Neutrophil (primary cell): ENCODE measurements around the gene CXorf65.

Experiments
- H3K27ac ChIP-seq: fragments of 200-600 bp; sonication (generic); 2 replicates; pipeline ENCODE4 v1.5.1; 2016; ENCODE audit warnings: mild to moderate bottlenecking, moderate library complexity
- H3K27me3 ChIP-seq: fragments of 200-600 bp; sonication (generic); 2 replicates; pipeline ENCODE4 v1.6.0; 2016; ENCODE audit warnings: mild to moderate bottlenecking
- H3K36me3 ChIP-seq: fragments of 200-600 bp; sonication (generic); 2 replicates; pipeline ENCODE4 v1.5.1; 2017
- H3K4me1 ChIP-seq, 2 experiments: fragments of 200-600 bp in 1 of 2; sonication (generic) in 1 of 2; 1 replicate in 1 of 2; 2 replicates in 1 of 2; pipeline versions ENCODE4 v1.5.1 to v1.6.1; 2013 to 2016; ENCODE audit warnings: low read depth in 1 of 2, low read length in 1 of 2, mild to moderate bottlenecking in 1 of 2, moderate library complexity in 1 of 2; ENCODE audit not compliant: control insufficient read depth in 1 of 2, insufficient read depth in 1 of 2
- H3K4me3 ChIP-seq, 2 experiments: fragments of 200-600 bp in 1 of 2; sonication (generic) in 1 of 2; 1 replicate in 1 of 2; 2 replicates in 1 of 2; pipeline ENCODE4 v1.5.1; 2013 to 2016; ENCODE audit warnings: low read depth in 1 of 2, low read length in 1 of 2, mild to moderate bottlenecking in 1 of 2, moderate library complexity in 1 of 2
- H3K9me3 ChIP-seq: fragments of 200-600 bp; sonication (generic); 2 replicates; pipeline ENCODE4 v1.5.1; 2016
- TF ChIP-seq, protein P1 (sequence below): fragments of 200-600 bp; sonication (generic); IDR thresholded peaks from 2 replicates; pipeline ENCODE4 v1.5.1; 2016; ENCODE audit warnings: antibody characterized with exemption

The CXorf65 gene

DNA sequence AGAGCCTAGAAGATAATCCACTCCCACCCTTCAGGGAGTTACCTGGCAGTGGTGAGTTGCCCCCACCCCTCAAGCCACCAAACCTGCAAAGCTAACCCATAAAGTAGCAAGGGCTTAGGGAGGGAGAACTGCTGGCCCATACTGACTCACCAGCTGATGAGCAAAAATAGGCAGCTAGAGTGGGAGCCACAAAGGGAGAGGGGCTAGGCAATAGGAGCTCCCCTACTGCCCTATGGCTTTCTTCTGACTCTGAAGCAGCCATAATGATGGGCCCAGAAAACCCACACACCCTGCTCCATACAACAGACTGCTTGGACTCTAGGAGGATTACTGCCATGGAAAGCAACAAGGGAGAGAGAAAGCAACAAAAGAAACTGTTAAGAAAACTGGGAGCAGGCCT, 46.4 kb downstream of the CXorf65 start:
- H3K27ac ChIP-seq: no peak overlapping the region
- no peaks in the 10 kb centered on the region for H3K9me3 ChIP-seq
- peaks cover 18% of the 10 kb centered on the region for H3K36me3 ChIP-seq
- H3K4me1 ChIP-seq: peaks cover 25 to 27% of the 10 kb centered on the region in 2 experiments
- H3K4me3 ChIP-seq: no peak overlapping the region
- TF ChIP-seq, protein P1, sequence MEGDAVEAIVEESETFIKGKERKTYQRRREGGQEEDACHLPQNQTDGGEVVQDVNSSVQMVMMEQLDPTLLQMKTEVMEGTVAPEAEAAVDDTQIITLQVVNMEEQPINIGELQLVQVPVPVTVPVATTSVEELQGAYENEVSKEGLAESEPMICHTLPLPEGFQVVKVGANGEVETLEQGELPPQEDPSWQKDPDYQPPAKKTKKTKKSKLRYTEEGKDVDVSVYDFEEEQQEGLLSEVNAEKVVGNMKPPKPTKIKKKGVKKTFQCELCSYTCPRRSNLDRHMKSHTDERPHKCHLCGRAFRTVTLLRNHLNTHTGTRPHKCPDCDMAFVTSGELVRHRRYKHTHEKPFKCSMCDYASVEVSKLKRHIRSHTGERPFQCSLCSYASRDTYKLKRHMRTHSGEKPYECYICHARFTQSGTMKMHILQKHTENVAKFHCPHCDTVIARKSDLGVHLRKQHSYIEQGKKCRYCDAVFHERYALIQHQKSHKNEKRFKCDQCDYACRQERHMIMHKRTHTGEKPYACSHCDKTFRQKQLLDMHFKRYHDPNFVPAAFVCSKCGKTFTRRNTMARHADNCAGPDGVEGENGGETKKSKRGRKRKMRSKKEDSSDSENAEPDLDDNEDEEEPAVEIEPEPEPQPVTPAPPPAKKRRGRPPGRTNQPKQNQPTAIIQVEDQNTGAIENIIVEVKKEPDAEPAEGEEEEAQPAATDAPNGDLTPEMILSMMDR: no peak
- no peaks in the 10 kb centered on the region for H3K27me3 ChIP-seq

- TF ChIP-seq, protein P1: no peak
- H3K27me3 ChIP-seq: no peaks in the 10 kb centered on the region
- peaks cover 29 to 33% of the 10 kb centered on the region in 2 experiments for H3K4me1 ChIP-seq
- no peak overlapping the region for H3K4me3 ChIP-seq
- peak overlapping the region; percentile 69 for H3K27ac ChIP-seq
- no peaks in the 10 kb centered on the region for H3K9me3 ChIP-seq
- H3K36me3 ChIP-seq: peaks cover 18% of the 10 kb centered on the region
Measured at GRCh38 chrX:71057848-71058530, 48.6 kb downstream of the CXorf65 start.

GRCh38 chrX:71056867-71057266, 49.7 kb downstream of the CXorf65 start:
- TF ChIP-seq, protein P1: no peak
- peak overlapping the region; percentile 69 for H3K27ac ChIP-seq

More at GRCh38 chrX:71056867-71057266, 49.7 kb downstream of the CXorf65 start:
- Histone ChIP-seq H3K4me3 (no peak overlapping the region), H3K9me3 (no peaks in the 10 kb centered on the region), H3K4me1 (peaks cover 29 to 39% of the 10 kb centered on the region in 2 experiments), H3K36me3 (peaks cover 13% of the 10 kb centered on the region), H3K27me3 (no peaks in the 10 kb centered on the region)
